ENCODE results near the gene NR3C2. TPM values are rescaled to one million over a fixed set of nuclear protein-coding genes. Genes with fewer than 3 reads are reported as not detected.

Gene NR3C2
- total RNA-seq, 2 experiments from 2014 or later: 2.0 to 5.2 TPM

GRCh38 chr4:148449921-148450320 lies 7.7 kb upstream of the NR3C2 start:
- intact Hi-C loops (cut with micrococcal nuclease; ENCODE audit: unreplicated experiment): no loop called here
- H3K9me3 ChIP-seq (ENCODE audit: low read length): no peaks in the 10 kb centered on the region
- H2AFZ ChIP-seq (ENCODE audit: low read length): no peak overlapping the region
- H3K27ac ChIP-seq (ENCODE audit: low read depth, low read length, poor library complexity, severe bottlenecking): no peak overlapping the region
- H4K20me1 ChIP-seq (ENCODE audit: insufficient read depth, low read length): no peaks in the 10 kb centered on the region
- H3K4me1 ChIP-seq (ENCODE audit: insufficient read depth, low read length, poor library complexity, severe bottlenecking): no peaks in the 10 kb centered on the region
- BruUV-seq (replicated peaks): no TSS peak
- H3K4me2 ChIP-seq (ENCODE audit: low read length): no peak overlapping the region
- CTCF ChIA-PET (ENCODE audit: unreplicated experiment): no interaction called here
- H3K9me2 ChIP-seq (ENCODE audit: insufficient read depth, low read length): no peaks in the 10 kb centered on the region
- H3K36me3 ChIP-seq (ENCODE audit: insufficient read depth, low read length): no peaks in the 10 kb centered on the region
- DNase-seq (ENCODE audit: low spot score): no peak
- POLR2A ChIA-PET: interaction anchor here (0.6 to 1.1 kb wide), 3 partner anchors 9 to 773 kb away, joined by 3 read pairs; no protein-coding TSS in a partner anchor
- H3K4me3 ChIP-seq (ENCODE audit: low read depth, low read length, poor library complexity, severe bottlenecking): no peak overlapping the region
- TF ChIP-seq EZH2phosphoT487 (IDR thresholded peaks at IDR 0.05; ENCODE audit: borderline replicate concordance, low read depth, low read length) (no peak), CTCF (conservative IDR thresholded peaks at IDR 0.05; ENCODE audit: low read length) (no peak)
- no peaks in the 10 kb centered on the region for H3K79me2 ChIP-seq (ENCODE audit: insufficient read depth, low read depth, low read length)

- Histone ChIP-seq H3K27ac (ENCODE audit: low read depth, low read length, poor library complexity, severe bottlenecking) (no peak overlapping the region), H3K4me3 (ENCODE audit: low read depth, low read length, poor library complexity, severe bottlenecking) (no peak overlapping the region), H3K9me2 (ENCODE audit: insufficient read depth, low read length) (no peaks in the 10 kb centered on the region), H3K79me2 (ENCODE audit: insufficient read depth, low read depth, low read length) (no peaks in the 10 kb centered on the region), H4K20me1 (ENCODE audit: insufficient read depth, low read length) (no peaks in the 10 kb centered on the region), H3K9me3 (ENCODE audit: low read length) (no peaks in the 10 kb centered on the region), H3K4me1 (ENCODE audit: insufficient read depth, low read length, poor library complexity, severe bottlenecking) (peaks cover 14% of the 10 kb centered on the region), H2AFZ (ENCODE audit: low read length) (no peak overlapping the region), H3K4me2 (ENCODE audit: low read length) (no peak overlapping the region), H3K36me3 (ENCODE audit: insufficient read depth, low read length) (no peaks in the 10 kb centered on the region)
- no peak for TF ChIP-seq EZH2phosphoT487 (IDR thresholded peaks at IDR 0.05; ENCODE audit: borderline replicate concordance, low read depth, low read length)
- TF ChIP-seq CTCF (conservative IDR thresholded peaks at IDR 0.05; ENCODE audit: low read length): no peak
- CTCF ChIA-PET (ENCODE audit: unreplicated experiment): no interaction called here
- no peak for DNase-seq (ENCODE audit: low spot score)
- POLR2A ChIA-PET: interaction anchor here (0.6 kb wide), 1 partner anchor 1974 kb away, joined by 3 read pairs; no protein-coding TSS in a partner anchor
- intact Hi-C loops (cut with micrococcal nuclease; ENCODE audit: unreplicated experiment): no loop called here
- no TSS peak for BruUV-seq (replicated peaks)
Observed at GRCh38 chr4:148448141-148448540, 5.9 kb upstream of the NR3C2 start.

- POLR2A ChIA-PET: interaction anchor here (0.6 kb wide), 1 partner anchor 1974 kb away, joined by 3 read pairs; no protein-coding TSS in a partner anchor
Observed at GRCh38 chr4:148447681-148448080, 5.5 kb upstream of the NR3C2 start.

More at GRCh38 chr4:148447681-148448080, 5.5 kb upstream of the NR3C2 start:
- TF ChIP-seq CTCF (conservative IDR thresholded peaks at IDR 0.05; ENCODE audit: low read length): no peak
- TF ChIP-seq EZH2phosphoT487 (IDR thresholded peaks at IDR 0.05; ENCODE audit: borderline replicate concordance, low read depth, low read length): no peak
- intact Hi-C loops (cut with micrococcal nuclease; ENCODE audit: unreplicated experiment): no loop called here
- no peak overlapping the region for H3K27ac ChIP-seq (ENCODE audit: low read depth, low read length, poor library complexity, severe bottlenecking)
- no peak overlapping the region for H3K4me3 ChIP-seq (ENCODE audit: low read depth, low read length, poor library complexity, severe bottlenecking)
- no peaks in the 10 kb centered on the region for H3K79me2 ChIP-seq (ENCODE audit: insufficient read depth, low read depth, low read length)
- H3K36me3 ChIP-seq (ENCODE audit: insufficient read depth, low read length): no peaks in the 10 kb centered on the region
- no peaks in the 10 kb centered on the region for H3K9me2 ChIP-seq (ENCODE audit: insufficient read depth, low read length)
- no peak overlapping the region for H3K4me2 ChIP-seq (ENCODE audit: low read length)
- BruUV-seq (replicated peaks): no TSS peak
- CTCF ChIA-PET (ENCODE audit: unreplicated experiment): no interaction called here
- no peak for DNase-seq (ENCODE audit: low spot score)
- no peak overlapping the region for H2AFZ ChIP-seq (ENCODE audit: low read length)
- H4K20me1 ChIP-seq (ENCODE audit: insufficient read depth, low read length): no peaks in the 10 kb centered on the region
- H3K4me1 ChIP-seq (ENCODE audit: insufficient read depth, low read length, poor library complexity, severe bottlenecking): peaks cover 14% of the 10 kb centered on the region
- H3K9me3 ChIP-seq (ENCODE audit: low read length): no peaks in the 10 kb centered on the region

Data from OCI-LY7 (cell line).